ENCODE data around the gene DNAI1.

DNAI1 gene

DNA sequence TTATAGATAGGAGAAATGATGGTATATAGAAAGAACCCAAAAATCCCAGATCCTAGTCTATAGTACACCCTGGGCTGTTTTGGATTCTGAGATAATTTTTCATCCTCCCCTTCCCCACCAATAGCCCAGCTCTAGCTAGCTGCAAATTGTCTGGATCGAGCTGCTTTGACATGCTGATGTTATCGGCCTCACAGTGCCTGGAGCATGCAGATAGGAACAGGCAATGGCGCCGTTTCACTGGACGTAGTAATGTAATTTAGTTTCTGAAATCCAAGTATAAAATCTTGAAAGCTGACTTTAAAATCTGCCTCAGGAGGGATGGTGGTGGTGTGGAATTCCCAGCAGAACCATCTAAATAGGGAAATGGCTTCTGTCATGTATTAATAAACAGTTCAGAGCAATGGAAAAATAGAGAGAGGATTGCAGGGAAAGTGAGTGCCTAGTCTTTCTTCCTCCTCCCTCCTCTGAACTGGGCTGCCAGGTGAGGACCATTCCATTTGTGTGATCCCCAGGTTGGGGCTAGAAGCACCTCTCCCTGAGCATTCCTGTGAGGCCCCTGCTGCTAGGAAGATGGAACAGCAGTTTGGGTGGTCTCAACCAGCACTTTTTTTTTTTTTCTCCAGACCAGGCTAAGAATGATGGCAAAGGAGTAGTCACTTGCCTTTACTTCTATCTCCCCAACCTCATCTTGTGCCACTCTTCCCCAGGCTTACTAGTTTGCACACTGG, 32.1 kb upstream of the DNAI1 start:
- no peak for DNase-seq (ENCODE audit: low read depth in 1 of 2, low spot score in 1 of 2)
- Histone ChIP-seq H3K27ac (replicated peaks) (no peak overlapping the region), H3K4me3 (replicated peaks; ENCODE audit: insufficient read depth, low read length) (no peak overlapping the region), H3K27me3 (ENCODE audit: insufficient read depth, poor library complexity, severe bottlenecking) (no peaks in the 10 kb centered on the region)
- TF ChIP-seq, protein P1, sequence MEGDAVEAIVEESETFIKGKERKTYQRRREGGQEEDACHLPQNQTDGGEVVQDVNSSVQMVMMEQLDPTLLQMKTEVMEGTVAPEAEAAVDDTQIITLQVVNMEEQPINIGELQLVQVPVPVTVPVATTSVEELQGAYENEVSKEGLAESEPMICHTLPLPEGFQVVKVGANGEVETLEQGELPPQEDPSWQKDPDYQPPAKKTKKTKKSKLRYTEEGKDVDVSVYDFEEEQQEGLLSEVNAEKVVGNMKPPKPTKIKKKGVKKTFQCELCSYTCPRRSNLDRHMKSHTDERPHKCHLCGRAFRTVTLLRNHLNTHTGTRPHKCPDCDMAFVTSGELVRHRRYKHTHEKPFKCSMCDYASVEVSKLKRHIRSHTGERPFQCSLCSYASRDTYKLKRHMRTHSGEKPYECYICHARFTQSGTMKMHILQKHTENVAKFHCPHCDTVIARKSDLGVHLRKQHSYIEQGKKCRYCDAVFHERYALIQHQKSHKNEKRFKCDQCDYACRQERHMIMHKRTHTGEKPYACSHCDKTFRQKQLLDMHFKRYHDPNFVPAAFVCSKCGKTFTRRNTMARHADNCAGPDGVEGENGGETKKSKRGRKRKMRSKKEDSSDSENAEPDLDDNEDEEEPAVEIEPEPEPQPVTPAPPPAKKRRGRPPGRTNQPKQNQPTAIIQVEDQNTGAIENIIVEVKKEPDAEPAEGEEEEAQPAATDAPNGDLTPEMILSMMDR (IDR thresholded peaks at IDR 0.05; ENCODE audit: insufficient read depth, low read length) = no peak

- no peak for TF ChIP-seq POLR2AphosphoS5 (IDR thresholded peaks at IDR 0.05; ENCODE audit: low read depth)
- no peak for TF ChIP-seq GABPA (IDR thresholded peaks at IDR 0.05; ENCODE audit: low read depth)
- no peak for TF ChIP-seq REST (IDR thresholded peaks at IDR 0.05; ENCODE audit: insufficient replicate concordance, low read depth)
- TF ChIP-seq, protein P1 (IDR thresholded peaks at IDR 0.05; ENCODE audit: insufficient read depth, low read length) = no peak
- no peak for TF ChIP-seq SPI1 (IDR thresholded peaks at IDR 0.05; ENCODE audit: borderline replicate concordance, low read depth)
- no peak for DNase-seq (ENCODE audit: low read depth in 1 of 2, low spot score in 1 of 2)
- H3K27ac ChIP-seq (replicated peaks) = no peak overlapping the region
These were observed 30.2 kb upstream of the DNAI1 start for GRCh38 chr9:34428325-34428958.

GRCh38 chr9:34430843-34431437, 27.7 kb upstream of the DNAI1 start:
- Histone ChIP-seq H3K4me3 (replicated peaks; ENCODE audit: insufficient read depth, low read length) (no peak overlapping the region), H3K27me3 (ENCODE audit: insufficient read depth, poor library complexity, severe bottlenecking) (no peaks in the 10 kb centered on the region), H3K27ac (replicated peaks) (no peak overlapping the region)
- TF ChIP-seq GABPA (IDR thresholded peaks at IDR 0.05; ENCODE audit: low read depth) = no peak
- TF ChIP-seq POLR2AphosphoS5 (IDR thresholded peaks at IDR 0.05; ENCODE audit: low read depth) = no peak
- TF ChIP-seq, protein P1 (IDR thresholded peaks at IDR 0.05; ENCODE audit: insufficient read depth, low read length) = no peak
- peak; percentile 95 for TF ChIP-seq REST (IDR thresholded peaks at IDR 0.05; ENCODE audit: insufficient replicate concordance, low read depth)
- peak in 1 of 2 experiments; percentile 22 for DNase-seq (ENCODE audit: low read depth in 1 of 2, low spot score in 1 of 2)

More at GRCh38 chr9:34428325-34428958, 30.2 kb upstream of the DNAI1 start:
- Histone ChIP-seq H3K27me3 (ENCODE audit: insufficient read depth, poor library complexity, severe bottlenecking) (no peaks in the 10 kb centered on the region), H3K4me3 (replicated peaks; ENCODE audit: insufficient read depth, low read length) (no peak overlapping the region)
